GM19324 (cell line): ENCODE measurements around the gene GPC5.
"Not testable (repeated sequence)": the region's sequence is repeated elsewhere in the genome, so short reads cannot be mapped to it uniquely, and the experiment has no call there.

Experiments
- ATAC-seq: cut with Tn5 transposase; IDR thresholded peaks from one replicate; pipeline ENCODE4 v1.9.1; 2021; ENCODE audit warnings: mild to moderate bottlenecking, moderate library complexity; ENCODE audit not compliant: unreplicated experiment, low FRiP score

Gene GPC5

GRCh38 chr13:91748416-91749089 lies 350.1 kb downstream of the GPC5 start:
- ATAC-seq, result no peak

GRCh38 chr13:91758724-91759123 lies 360.3 kb downstream of the GPC5 start:
- no peak for ATAC-seq

- ATAC-seq, result no peak
These were observed 364.5 kb downstream of the GPC5 start for GRCh38 chr13:91762957-91763356.

- no peak for ATAC-seq
These were observed 366.1 kb downstream of the GPC5 start for GRCh38 chr13:91764527-91764926.

- no peak for ATAC-seq
These were observed 369.2 kb downstream of the GPC5 start for GRCh38 chr13:91767651-91768050.

GRCh38 chr13:91768746-91769145 lies 370.3 kb downstream of the GPC5 start:
- no peak for ATAC-seq

- no peak for ATAC-seq
These were observed 372.8 kb downstream of the GPC5 start for GRCh38 chr13:91771229-91771628.

- ATAC-seq, result no peak
These were observed 375.3 kb downstream of the GPC5 start for GRCh38 chr13:91773591-91774227.

GRCh38 chr13:91774397-91774796 lies 376.0 kb downstream of the GPC5 start:
- ATAC-seq, result no peak

GRCh38 chr13:91776611-91777193 lies 378.3 kb downstream of the GPC5 start:
- no peak for ATAC-seq

- ATAC-seq, result no peak
These were observed 379.7 kb downstream of the GPC5 start for GRCh38 chr13:91778123-91778522.

- not testable (repeated sequence) for ATAC-seq
These were observed 383.7 kb downstream of the GPC5 start for GRCh38 chr13:91781982-91782691.

- ATAC-seq, result no peak
These were observed 387.2 kb downstream of the GPC5 start for GRCh38 chr13:91785431-91786119.

- no peak for ATAC-seq
These were observed 393.6 kb downstream of the GPC5 start for GRCh38 chr13:91792054-91792453.

GRCh38 chr13:91797567-91797966 lies 399.1 kb downstream of the GPC5 start:
- ATAC-seq, result no peak

GRCh38 chr13:91798338-91798737 lies 399.9 kb downstream of the GPC5 start:
- not testable (repeated sequence) for ATAC-seq

- ATAC-seq, result not testable (repeated sequence)
These were observed 403.4 kb downstream of the GPC5 start for GRCh38 chr13:91801772-91802171.

GRCh38 chr13:91802957-91803356 lies 404.5 kb downstream of the GPC5 start:
- ATAC-seq, result no peak

GRCh38 chr13:91804724-91805123 lies 406.3 kb downstream of the GPC5 start:
- no peak for ATAC-seq

- ATAC-seq, result no peak
These were observed 407.2 kb downstream of the GPC5 start for GRCh38 chr13:91805605-91806004.

GRCh38 chr13:91809161-91809560 lies 410.7 kb downstream of the GPC5 start:
- ATAC-seq, result no peak
